H9 (cell line): ENCODE results near the gene PEX16. TPM values are rescaled to one million over a fixed set of nuclear protein-coding genes. Genes with fewer than 3 reads are reported as not detected.

Experiments used
- DNase-seq: peaks from one replicate; pipeline ENCODE4 v3.0.0-alpha.2; 2017
- H2AFZ ChIP-seq: one replicate; pipeline ENCODE4 v1.6.1; 2013; ENCODE audit warnings: mild to moderate bottlenecking, low read length, control low read depth, moderate library complexity
- H2AK5ac ChIP-seq: 2 replicates; pipeline ENCODE4 v1.6.1; 2013; ENCODE audit warnings: low read length, control low read depth, mixed read lengths; ENCODE audit not compliant: insufficient read length
- H2BK120ac ChIP-seq: one replicate; pipeline ENCODE4 v1.6.1; 2013; ENCODE audit warnings: low read depth, mild to moderate bottlenecking, low read length, control low read depth, inconsistent platforms; ENCODE audit not compliant: poor library complexity, severe bottlenecking
- H2BK12ac ChIP-seq: 2 replicates; pipeline ENCODE4 v1.6.1; 2013; ENCODE audit warnings: low read length, control low read depth, mixed read lengths, low read depth; ENCODE audit not compliant: insufficient read length
- H2BK15ac ChIP-seq: 2 replicates; pipeline ENCODE4 v1.6.1; 2013; ENCODE audit warnings: low read depth, low read length, control low read depth
- H2BK20ac ChIP-seq: one replicate; pipeline ENCODE4 v1.6.1; 2013; ENCODE audit warnings: low read depth, mild to moderate bottlenecking, low read length, control low read depth, inconsistent platforms; ENCODE audit not compliant: poor library complexity, severe bottlenecking
- H2BK5ac ChIP-seq: 2 replicates; pipeline ENCODE4 v1.6.1; 2013; ENCODE audit warnings: low read length, control low read depth, mixed read lengths; ENCODE audit not compliant: insufficient read length
- H3K14ac ChIP-seq: 2 replicates; pipeline ENCODE4 v1.6.1; 2013; ENCODE audit warnings: low read length, control low read depth; ENCODE audit not compliant: insufficient read depth
- H3K18ac ChIP-seq: 2 replicates; pipeline ENCODE4 v1.6.1; 2013; ENCODE audit warnings: low read depth, mild to moderate bottlenecking, mixed read lengths, low read length, control low read depth; ENCODE audit not compliant: insufficient read length
- H3K23ac ChIP-seq: 2 replicates; pipeline ENCODE4 v1.6.1; 2013; ENCODE audit warnings: low read length, control low read depth, mixed read lengths, low read depth; ENCODE audit not compliant: insufficient read length
- H3K23me2 ChIP-seq: 2 replicates; pipeline ENCODE4 v1.6.1; 2013; ENCODE audit warnings: low read depth, mild to moderate bottlenecking, mixed read lengths, low read length, control low read depth; ENCODE audit not compliant: insufficient read length, poor library complexity, severe bottlenecking
- H3K27ac ChIP-seq: 2 replicates; pipeline ENCODE4 v1.5.1; 2013; ENCODE audit warnings: low read length, control low read depth, mixed read lengths, low read depth; ENCODE audit not compliant: insufficient read length
- H3K27me3 ChIP-seq: 2 replicates; pipeline ENCODE4 v1.6.1; 2013; ENCODE audit warnings: low read length, control low read depth, inconsistent platforms; ENCODE audit not compliant: insufficient read depth
- H3K4ac ChIP-seq: 2 replicates; pipeline ENCODE4 v1.6.1; 2013; ENCODE audit warnings: low read depth, mild to moderate bottlenecking, control low read depth, inconsistent platforms, low read length, moderate library complexity
- H3K4me1 ChIP-seq: 2 replicates; pipeline ENCODE4 v1.6.1; 2013; ENCODE audit warnings: low read length, control low read depth, inconsistent platforms; ENCODE audit not compliant: insufficient read depth
- H3K4me2 ChIP-seq: 2 replicates; pipeline ENCODE4 v1.6.1; 2013; ENCODE audit warnings: low read length, control low read depth, mixed read lengths; ENCODE audit not compliant: insufficient read length, insufficient read depth
- H3K56ac ChIP-seq: 2 replicates; pipeline ENCODE4 v1.6.1; 2013; ENCODE audit warnings: low read depth, mild to moderate bottlenecking, mixed read lengths, low read length, control low read depth; ENCODE audit not compliant: insufficient read length
- H3K79me1 ChIP-seq: 2 replicates; pipeline ENCODE4 v1.6.1; 2013; ENCODE audit warnings: low read depth, mild to moderate bottlenecking, moderate library complexity, low read length, control low read depth, inconsistent platforms; ENCODE audit not compliant: insufficient read depth, poor library complexity, severe bottlenecking
- H3K79me2 ChIP-seq: 2 replicates; pipeline ENCODE4 v1.6.1; 2013; ENCODE audit warnings: low read length, control low read depth, inconsistent platforms; ENCODE audit not compliant: insufficient read depth
- H3K9ac ChIP-seq: 2 replicates; pipeline ENCODE4 v1.6.1; 2013; ENCODE audit warnings: low read length, control low read depth, mixed read lengths; ENCODE audit not compliant: insufficient read length; ENCODE audit errors: extremely low read depth
- H3K9me3 ChIP-seq: one replicate; pipeline ENCODE4 v1.6.1; 2013; ENCODE audit warnings: low read depth, low read length, inconsistent platforms; ENCODE audit not compliant: control insufficient read depth
- H3T11ph ChIP-seq: one replicate; pipeline ENCODE4 v1.6.1; 2013; ENCODE audit warnings: mild to moderate bottlenecking, low read length, control low read depth, inconsistent platforms
- H4K20me1 ChIP-seq: one replicate; pipeline ENCODE4 v1.6.1; 2013; ENCODE audit not compliant: control insufficient read depth, insufficient read length, insufficient read depth
- H4K5ac ChIP-seq: 2 replicates; pipeline ENCODE4 v1.6.1; 2013; ENCODE audit warnings: low read depth, mild to moderate bottlenecking, mixed read lengths, low read length, control low read depth; ENCODE audit not compliant: insufficient read length
- H4K8ac ChIP-seq: replicated peaks from 2 replicates; pipeline ENCODE4 v1.6.1; 2013; ENCODE audit warnings: low read length, control low read depth, mixed read lengths, low read depth; ENCODE audit not compliant: insufficient read length
- H4K91ac ChIP-seq: 2 replicates; pipeline ENCODE4 v1.6.1; 2013; ENCODE audit warnings: low read depth, mild to moderate bottlenecking, moderate library complexity, mixed read lengths, low read length, control low read depth; ENCODE audit not compliant: insufficient read length
- H3K27ac Mint-ChIP-seq, 3 experiments: 2 replicates in 2 of 3; 3 replicates in 1 of 3; pipeline ENCODE4 v1.8.0; 2020 to 2021; ENCODE audit warnings: mixed read lengths in 3 of 3, mild to moderate bottlenecking in 1 of 3, moderate library complexity in 1 of 3
- H3K27me3 Mint-ChIP-seq: 2 replicates; pipeline ENCODE4 v1.8.0; 2021; ENCODE audit warnings: low read depth, mild to moderate bottlenecking, moderate library complexity, mixed read lengths
- H3K36me3 Mint-ChIP-seq, 3 experiments: 2 replicates in 2 of 3; 3 replicates in 1 of 3; pipeline ENCODE4 v1.8.0; 2020 to 2021; ENCODE audit warnings: low read depth in 3 of 3, mixed read lengths in 3 of 3; ENCODE audit not compliant: insufficient read depth in 1 of 3
- H3K4me1 Mint-ChIP-seq, 2 experiments: 2 replicates each; pipeline ENCODE4 v1.8.0; 2020; ENCODE audit warnings: mixed read lengths in 2 of 2
- H3K4me3 Mint-ChIP-seq, 2 experiments: 2 replicates in 1 of 2; 3 replicates in 1 of 2; pipeline ENCODE4 v1.8.0; 2020 to 2021; ENCODE audit warnings: mild to moderate bottlenecking in 2 of 2, mixed read lengths in 2 of 2, moderate library complexity in 1 of 2
- H3K9me3 Mint-ChIP-seq, 2 experiments: 2 replicates in 1 of 2; 3 replicates in 1 of 2; pipeline ENCODE4 v1.8.0; 2020; ENCODE audit warnings: mild to moderate bottlenecking in 2 of 2, mixed read lengths in 2 of 2, moderate library complexity in 1 of 2
- CTCF ChIP-seq: fragments of 200-600 bp; sonication (generic); conservative IDR thresholded peaks from 3 replicates; pipeline ENCODE4 v1.8.0; 2021; ENCODE audit warnings: antibody characterized with exemption, mild to moderate bottlenecking
- WGBS: extraction: QIAGEN DNeasy Blood & Tissue Kit; methylation state at CpG from one replicate; pipeline ENCODE4 v1.1.7; 2013; ENCODE audit warnings: missing lambda C conversion rate, low lambda C conversion rate, mixed read lengths; ENCODE audit not compliant: insufficient read length; ENCODE audit errors: extremely low coverage; 5-methylcytosine and 5-hydroxymethylcytosine counted together
- total RNA-seq: library from RNA; stranded (reverse); gene quantifications from 2 replicates; pipeline ENCODE4 v1.2.1, GENCODE V29; 2021

Gene PEX16
- total RNA-seq, 1 experiment from 2014 or later: 30.8 TPM

GRCh38 chr11:45959851-45960250, 42.2 kb upstream of the PEX16 start:
- Histone ChIP-seq H3K23me2 (no peaks in the 10 kb centered on the region), H2BK15ac (no peak overlapping the region), H4K8ac (no peak overlapping the region), H2BK5ac (no peak overlapping the region), H3K27me3 (no peaks in the 10 kb centered on the region), H3K79me1 (no peaks in the 10 kb centered on the region), H3T11ph (no peak overlapping the region), H3K9ac (no peak overlapping the region), H4K5ac (no peak overlapping the region), H3K18ac (no peak overlapping the region), H3K4me2 (no peak overlapping the region), H3K4ac (no peak overlapping the region), H3K23ac (no peak overlapping the region), H2AK5ac (no peak overlapping the region), H2BK20ac (no peak overlapping the region), H3K79me2 (no peaks in the 10 kb centered on the region), H2AFZ (no peak overlapping the region), H2BK120ac (no peak overlapping the region), H3K56ac (no peak overlapping the region), H3K14ac (no peak overlapping the region), H2BK12ac (no peak overlapping the region), H4K20me1 (no peaks in the 10 kb centered on the region), H3K9me3 (no peaks in the 10 kb centered on the region), H4K91ac (no peak overlapping the region), H3K27ac (no peak overlapping the region), H3K4me1 (no peaks in the 10 kb centered on the region)
- no CpG with 5 or more reads among the region's 1 CpG for WGBS
- no peaks in the 10 kb centered on the region for H3K4me1 Mint-ChIP-seq
- H3K27me3 Mint-ChIP-seq: no peaks in the 10 kb centered on the region
- no peak for DNase-seq
- TF ChIP-seq CTCF: no peak
- H3K9me3 Mint-ChIP-seq: peaks cover 2 to 6% of the 10 kb centered on the region in 2 experiments; a peak in 3 of 5 replicates
- H3K4me3 Mint-ChIP-seq: no peak overlapping the region
- no peak overlapping the region for H3K27ac Mint-ChIP-seq
- H3K36me3 Mint-ChIP-seq: peaks cover 15 to 30% (median 18%) of the 10 kb centered on the region in 3 experiments
